GM23338 (cell line): ENCODE measurements around the gene FRMD4A.

Experiments used
- POLR2AphosphoS5 ChIP-seq: IDR thresholded peaks from 2 replicates; pipeline ENCODE4 v1.6.1; 2016; ENCODE audit warnings: antibody characterized with exemption, low read depth
- TF ChIP-seq, protein P1 (sequence below), 2 experiments: fragments of 200-600 bp in 1 of 2; sonication (generic) in 1 of 2; conservative IDR thresholded peaks; 2 replicates each; pipeline versions ENCODE4 v1.5.1 to v1.6.1; 2016 to 2017; ENCODE audit warnings: antibody characterized with exemption in 2 of 2, low read depth in 2 of 2, mild to moderate bottlenecking in 2 of 2, moderate library complexity in 1 of 2

DNA sequence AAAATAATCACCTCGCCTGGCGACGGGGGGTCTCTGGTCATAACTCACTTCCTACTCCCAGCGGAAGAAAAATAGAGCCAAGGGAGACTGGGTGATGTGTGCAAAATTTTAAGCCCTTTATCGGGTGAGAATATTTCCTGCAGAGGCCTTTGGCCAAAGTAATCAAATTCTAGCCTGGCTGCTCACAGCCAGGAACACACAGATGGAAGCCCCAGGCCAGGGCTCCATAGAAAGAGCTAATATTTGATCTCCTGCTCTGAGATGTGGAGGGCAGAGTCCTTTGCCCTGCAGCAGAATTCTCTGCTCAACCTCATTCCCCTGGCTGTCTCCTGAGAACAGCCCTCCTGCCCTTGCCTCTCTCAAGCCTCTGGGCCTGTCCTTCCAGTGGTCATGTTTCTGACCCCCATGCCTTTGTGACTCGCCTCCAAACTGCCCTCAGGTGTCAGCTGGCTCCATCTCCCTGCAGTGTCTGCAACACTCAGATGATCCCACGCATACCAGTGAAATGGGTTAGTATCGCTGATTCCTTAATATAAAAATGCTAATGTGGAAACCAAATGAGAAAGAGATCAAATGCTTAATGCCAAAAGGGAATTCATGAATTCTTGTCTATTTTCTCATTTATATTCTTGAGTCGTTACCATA is 34.5 kb downstream of the FRMD4A start:
- no peak for TF ChIP-seq POLR2AphosphoS5
- TF ChIP-seq, protein P1, sequence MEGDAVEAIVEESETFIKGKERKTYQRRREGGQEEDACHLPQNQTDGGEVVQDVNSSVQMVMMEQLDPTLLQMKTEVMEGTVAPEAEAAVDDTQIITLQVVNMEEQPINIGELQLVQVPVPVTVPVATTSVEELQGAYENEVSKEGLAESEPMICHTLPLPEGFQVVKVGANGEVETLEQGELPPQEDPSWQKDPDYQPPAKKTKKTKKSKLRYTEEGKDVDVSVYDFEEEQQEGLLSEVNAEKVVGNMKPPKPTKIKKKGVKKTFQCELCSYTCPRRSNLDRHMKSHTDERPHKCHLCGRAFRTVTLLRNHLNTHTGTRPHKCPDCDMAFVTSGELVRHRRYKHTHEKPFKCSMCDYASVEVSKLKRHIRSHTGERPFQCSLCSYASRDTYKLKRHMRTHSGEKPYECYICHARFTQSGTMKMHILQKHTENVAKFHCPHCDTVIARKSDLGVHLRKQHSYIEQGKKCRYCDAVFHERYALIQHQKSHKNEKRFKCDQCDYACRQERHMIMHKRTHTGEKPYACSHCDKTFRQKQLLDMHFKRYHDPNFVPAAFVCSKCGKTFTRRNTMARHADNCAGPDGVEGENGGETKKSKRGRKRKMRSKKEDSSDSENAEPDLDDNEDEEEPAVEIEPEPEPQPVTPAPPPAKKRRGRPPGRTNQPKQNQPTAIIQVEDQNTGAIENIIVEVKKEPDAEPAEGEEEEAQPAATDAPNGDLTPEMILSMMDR (conservative IDR thresholded peaks at IDR 0.05; ENCODE audit: low read depth in 2 of 2), result no peak
